Adrenal gland (tissue), 19 donors: Measurements from ENCODE around the gene PDLIM5. TPM values are rescaled to one million over a fixed set of nuclear protein-coding genes. Genes with fewer than 3 reads are reported as not detected.
"Not testable (repeated sequence)": the region's sequence is repeated elsewhere in the genome, so short reads cannot be mapped to it uniquely, and the experiment has no call there.

Experiments used
- DNase-seq, 7 donors: peaks; one replicate each; pipeline ENCODE4 v3.0.0-alpha.2; 2019 to 2020
- H3K27ac ChIP-seq, 5 donors: fragments of 200-600 bp; sonication (generic) in 4 of 5; 1 replicate in 3 of 5; 2 replicates in 2 of 5; pipeline versions ENCODE4 v1.5.1 to v1.8.0; 2016 to 2020; ENCODE audit warnings: mild to moderate bottlenecking in 1 of 5
- H3K27me3 ChIP-seq: fragments of 200-600 bp; 2 replicates; pipeline ENCODE4 v1.8.0; 2021
- H3K36me3 ChIP-seq, 2 donors: fragments of 200-600 bp; replicated peaks in 1 of 2; 1 replicate in 1 of 2; 2 replicates in 1 of 2; pipeline versions ENCODE4 v1.5.1 to v1.8.0; 2018 to 2022
- H3K4me1 ChIP-seq, 2 donors: fragments of 200-600 bp; replicated peaks in 1 of 2; 1 replicate in 1 of 2; 2 replicates in 1 of 2; pipeline versions ENCODE4 v1.5.1 to v1.8.0; 2018 to 2021
- H3K4me3 ChIP-seq, 4 donors: fragments of 200-600 bp; sonication (generic) in 3 of 4; one replicate each; pipeline ENCODE4 v1.5.1; 2016 to 2018
- H3K9me3 ChIP-seq, 3 donors: fragments of 200-600 bp; sonication (generic) in 1 of 3; replicated peaks in 1 of 3; 1 replicate in 2 of 3; 2 replicates in 1 of 3; pipeline versions ENCODE4 v1.5.1 to v1.8.0; 2016 to 2021
- CTCF ChIP-seq, 6 experiments: fragments of 450-650 bp in 4 of 6; fragments of 200-600 bp in 2 of 6; sonication (generic) in 1 of 6; IDR thresholded peaks; 1 replicate in 5 of 6; 2 replicates in 1 of 6; pipeline versions ENCODE4 v1.5.1 to v1.8.0; 2016 to 2021; ENCODE audit warnings: antibody characterized with exemption in 6 of 6, mild to moderate bottlenecking in 2 of 6, moderate library complexity in 1 of 6
- POLR2A ChIP-seq, 2 donors: fragments of 450-650 bp; IDR thresholded peaks; one replicate each; pipeline ENCODE4 v1.6.1; 2017; ENCODE audit warnings: antibody characterized with exemption in 2 of 2, mild to moderate bottlenecking in 2 of 2, moderate library complexity in 1 of 2
- whole genome bisulfite sequencing, 4 donors: extraction: QIAGEN DNeasy Blood & Tissue Kit in 2 of 4; methylation state at CpG; one replicate each; pipeline versions ENCODE4 v1.1.5 to v1.1.7; 2013 to 2017; 5-methylcytosine and 5-hydroxymethylcytosine counted together
- intact Hi-C, 2 donors: fragments of 100-400 bp; cut with DNase I; formaldehyde crosslinking; loops; one replicate each; pipeline versions ENCODE4 v1.14.1 to v1.15.0; 2022 to 2023
- long read RNA-seq, 10 donors: library from polyadenylated mRNA in 3 of 10; unstranded in 2 of 10; stranded (forward) in 1 of 10; transcript quantifications; one replicate each; pipeline ENCODE4 v2.0.0 and lab custom pipeline, GENCODE V29; 2021 to 2026
- polyA plus RNA-seq, 3 donors: library from polyadenylated mRNA; stranded (reverse); fragments of 200-250 nt in 2 of 3; fragments of 350-450 nt in 1 of 3; fragmentation: Illumina TruSeq in 1 of 3; extraction: RNeasy Lipid Tissue Mini Kit (QIAGEN cat#74804) in 1 of 3; gene quantifications; one replicate each; pipeline ENCODE4 v1.2.3, GENCODE V29; 2013 to 2014
- total RNA-seq, 9 donors: library from RNA; depleted of rRNA in 4 of 9; stranded (reverse); fragments of >200 nt in 4 of 9; fragments of 120-200 nt in 1 of 9; fragmentation: NEBNext Ultra II Directional in 1 of 9; extraction: Animal tissue kit (Norgen Biotek cat#: 25700) in 1 of 9; gene quantifications; one replicate each; pipeline versions ENCODE4 v1.1.0 to v1.2.4, GENCODE V29; 2013 to 2023
- donor health status: healthy with polysubstance abuse.
- donor health status: Bipolar disorder and iron deficiency.
- donor health status: DM: yes; HTN: yes; CAD: no.
- donor health status: DM: no; HTN: no; CAD: no.
- donor health status: DM: no; HTN: no; CAD: no.
- donor health status: DM: yes; HTN: yes; CAD: no.

The PDLIM5 gene
- total RNA-seq (100 to 1,000 TPM in 4 of 9 donors, 10 to 100 TPM in 5; 53.9 to 150 (median 92.5) TPM), polyA plus RNA-seq (10 to 100 TPM; 26.2 to 92.4 (median 28.9) TPM)
- long read RNA-seq, donor 1, full-length matches to known transcripts, result 11 of 18 reads
- long read RNA-seq, donor 1, partial matches to known transcripts, result 7 of 18 reads
- long read RNA-seq, donor 1, other reads (novel, unspliced or antisense), result 0 of 18 reads
- long read RNA-seq, donor 2, full-length matches to known transcripts, result 5 of 11 reads
- long read RNA-seq, donor 2, partial matches to known transcripts, result 6 of 11 reads
- long read RNA-seq, donor 2, other reads (novel, unspliced or antisense), result 0 of 11 reads
- long read RNA-seq, donor 3, full-length matches to known transcripts, result 8 of 13 reads
- long read RNA-seq, donor 3, partial matches to known transcripts, result 5 of 13 reads
- long read RNA-seq, donor 3, other reads (novel, unspliced or antisense), result 0 of 13 reads
- long read RNA-seq, donor 4, full-length matches to known transcripts, result 6 of 16 reads
- long read RNA-seq, donor 4, partial matches to known transcripts, result 2 of 16 reads
- long read RNA-seq, donor 4, other reads (novel, unspliced or antisense), result 8 of 16 reads
- long read RNA-seq, donor 5, full-length matches to known transcripts, result 48 of 78 reads
- long read RNA-seq, donor 5, partial matches to known transcripts, result 11 of 78 reads
- long read RNA-seq, donor 5, other reads (novel, unspliced or antisense), result 19 of 78 reads
- long read RNA-seq, donor 6, full-length matches to known transcripts, result 10 of 30 reads
- long read RNA-seq, donor 6, partial matches to known transcripts, result 4 of 30 reads
- long read RNA-seq, donor 6, other reads (novel, unspliced or antisense), result 16 of 30 reads
- long read RNA-seq, donor 7, full-length matches to known transcripts, result 10 of 15 reads
- long read RNA-seq, donor 7, partial matches to known transcripts, result 5 of 15 reads
- long read RNA-seq, donor 7, other reads (novel, unspliced or antisense), result 0 of 15 reads
- long read RNA-seq, donor 8, full-length matches to known transcripts, result 12 of 26 reads
- long read RNA-seq, donor 8, partial matches to known transcripts, result 14 of 26 reads
- long read RNA-seq, donor 8, other reads (novel, unspliced or antisense), result 0 of 26 reads
- long read RNA-seq, donor 9, full-length matches to known transcripts, result 8 of 8 reads
- long read RNA-seq, donor 9, partial matches to known transcripts, result 0 of 8 reads
- long read RNA-seq, donor 9, other reads (novel, unspliced or antisense), result 0 of 8 reads
- long read RNA-seq, donor 10, full-length matches to known transcripts, result 7 of 7 reads
- long read RNA-seq, donor 10, partial matches to known transcripts, result 0 of 7 reads
- long read RNA-seq, donor 10, other reads (novel, unspliced or antisense), result 0 of 7 reads

DNA sequence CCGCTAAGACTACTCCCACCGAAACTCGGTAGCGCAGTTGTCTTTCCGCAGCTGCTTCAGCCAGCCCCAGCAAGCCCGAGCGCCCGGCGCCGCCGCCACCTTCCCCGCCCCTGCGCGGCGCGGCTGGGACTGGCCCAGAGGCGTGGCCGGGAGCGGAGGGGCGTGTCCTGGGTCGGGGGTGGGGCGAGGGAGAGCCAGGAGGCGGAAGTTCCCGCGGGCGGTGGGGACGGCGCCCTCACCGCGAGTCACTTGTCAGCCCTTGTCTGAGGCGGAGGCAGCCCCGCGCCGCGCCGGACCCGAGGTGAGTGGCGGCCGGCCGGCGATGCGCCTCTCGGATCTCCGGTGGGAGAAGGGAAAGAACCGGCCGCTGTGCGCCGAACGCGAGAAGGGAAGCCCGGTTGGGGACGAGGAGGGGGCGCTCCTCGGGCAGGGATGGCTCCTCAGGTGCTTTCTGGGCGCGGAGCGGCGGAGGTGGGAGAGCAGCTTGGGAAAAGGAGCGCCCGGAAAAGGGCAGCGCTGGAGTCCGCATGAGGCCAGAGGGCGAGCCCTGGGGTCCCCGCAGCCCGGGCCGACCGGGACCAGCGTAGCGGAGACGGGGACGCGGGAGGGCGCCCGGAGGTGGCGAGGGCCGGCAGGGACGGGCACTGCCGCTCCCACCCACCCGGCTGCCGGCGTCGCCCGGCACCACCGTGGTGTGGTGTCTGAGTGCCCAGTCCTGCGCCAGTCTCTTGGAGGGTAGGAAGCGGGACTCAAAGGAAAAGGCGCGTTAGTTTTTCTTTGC lies at the start of gene PDLIM5:
Gene PDLIM5, plus strand, starts transcription at position 248 of the 781 bp plus-strand sequence. CDS start 3,347 bp downstream, outside the sequence.
- Histone ChIP-seq H3K4me1 (peaks cover 11 to 42% of the 10 kb centered on the region in 2 donors), H3K36me3 (peaks cover 0 to 11% of the 10 kb centered on the region in 2 donors), H3K9me3 (no peaks in the 10 kb centered on the region), H3K27me3 (no peaks in the 10 kb centered on the region), H3K27ac (peak within 1 kb of the TSS; percentile 68 to 98 (median 94)), H3K4me3 (peak within 1 kb of the TSS; percentile 27 to 92 (median 64))
- peak; percentile 93 to 97 for TF ChIP-seq POLR2A (IDR thresholded peaks at IDR 0.05)
- peak in 2 of 6 experiments; percentile 3 to 5 for TF ChIP-seq CTCF (IDR thresholded peaks at IDR 0.05)
- intact Hi-C loops, result loop anchor here in 1 of 2 donors (5.0 kb wide), 1 partner anchor 45 kb away; no protein-coding TSS in a partner anchor
- 0 to 1% (median 0%) methylated on average over 18 to 88 of the region's 88 CpGs for WGBS, 4 donors
- DNase-seq, result peak; percentile 87 to 95 (median 93)

GRCh38 chr4:94402439-94402838 lies 49.3 kb upstream of the PDLIM5 start:
- not testable (repeated sequence) for H3K9me3 ChIP-seq, H3K4me1 ChIP-seq, DNase-seq, H3K36me3 ChIP-seq, H3K4me3 ChIP-seq, H3K27ac ChIP-seq, H3K27me3 ChIP-seq
- WGBS, 4 donors, result 88 to 95% (median 90%) methylated on average over 4 of the region's 4 CpGs
- intact Hi-C loops, result loop anchor here in 1 of 2 donors (5.0 kb wide), 1 partner anchor 195 kb away; no protein-coding TSS in a partner anchor

DNA sequence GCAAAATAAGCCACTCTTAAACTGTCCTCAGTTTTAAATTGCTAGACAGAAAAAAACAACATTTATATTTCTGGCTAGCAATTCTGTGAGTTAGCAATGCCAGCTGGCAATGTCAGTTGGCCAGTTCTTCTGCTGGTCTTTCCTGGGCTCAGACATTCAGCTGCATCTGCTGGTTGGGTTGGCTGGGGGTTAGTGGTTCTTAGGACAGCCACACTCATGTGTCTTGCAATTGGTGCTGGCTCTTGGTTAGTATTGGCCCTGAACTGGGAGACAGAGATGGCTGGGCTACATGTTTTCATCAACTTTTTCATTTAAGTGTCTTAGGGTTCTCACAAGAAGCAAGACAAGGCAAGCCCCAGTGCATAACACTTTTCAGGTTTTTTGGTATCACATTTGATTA lies 48.0 kb upstream of the PDLIM5 start:
- no peak overlapping the region for H3K27ac ChIP-seq
- no peaks in the 10 kb centered on the region for H3K27me3 ChIP-seq
- no peaks in the 10 kb centered on the region for H3K9me3 ChIP-seq
- no peak overlapping the region for H3K4me3 ChIP-seq
- peaks cover 0 to 2% of the 10 kb centered on the region in 2 donors for H3K4me1 ChIP-seq
- intact Hi-C loops, result loop anchor here in 1 of 2 donors (5.0 kb wide), 1 partner anchor 194 kb away; no protein-coding TSS in a partner anchor
- DNase-seq, result no peak
- TF ChIP-seq CTCF (IDR thresholded peaks at IDR 0.05), result no peak
- TF ChIP-seq POLR2A (IDR thresholded peaks at IDR 0.05), result no peak
- no peaks in the 10 kb centered on the region for H3K36me3 ChIP-seq
